Measurements from ENCODE around the gene HSF2. TPM values are rescaled to one million over a fixed set of nuclear protein-coding genes. Genes with fewer than 3 reads are reported as not detected.

HSF2 gene
- total RNA-seq, 1 experiment from 2014 or later, result 10.6 TPM

DNA sequence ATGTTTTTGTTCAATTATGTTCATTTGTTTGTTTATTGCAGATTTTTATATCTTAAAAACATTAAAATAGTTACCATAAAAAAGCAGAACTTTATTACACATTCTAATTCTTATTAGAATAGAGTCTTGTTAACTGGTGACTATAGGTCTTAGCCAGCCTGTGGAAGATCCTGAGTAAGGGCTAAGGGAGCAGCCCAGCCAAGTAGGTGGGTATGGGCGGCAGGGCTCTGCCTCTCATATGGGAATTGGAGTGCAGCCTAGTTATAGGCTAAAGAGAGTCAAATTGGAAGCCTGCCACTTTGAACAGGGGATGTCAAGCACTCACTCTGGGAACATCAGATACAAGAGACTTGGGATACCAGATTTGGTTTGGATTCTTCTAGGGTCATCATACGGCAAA, 10.5 kb upstream of the HSF2 start (continued):
- TF ChIP-seq, protein P1, sequence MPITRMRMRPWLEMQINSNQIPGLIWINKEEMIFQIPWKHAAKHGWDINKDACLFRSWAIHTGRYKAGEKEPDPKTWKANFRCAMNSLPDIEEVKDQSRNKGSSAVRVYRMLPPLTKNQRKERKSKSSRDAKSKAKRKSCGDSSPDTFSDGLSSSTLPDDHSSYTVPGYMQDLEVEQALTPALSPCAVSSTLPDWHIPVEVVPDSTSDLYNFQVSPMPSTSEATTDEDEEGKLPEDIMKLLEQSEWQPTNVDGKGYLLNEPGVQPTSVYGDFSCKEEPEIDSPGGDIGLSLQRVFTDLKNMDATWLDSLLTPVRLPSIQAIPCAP (CRISPR knock-in tag; IDR thresholded peaks at IDR 0.05), result no peak
- TF ChIP-seq ZNF263 (CRISPR knock-in tag; IDR thresholded peaks at IDR 0.05; ENCODE audit: low read depth) (no peak), KAT7 (CRISPR knock-in tag; IDR thresholded peaks at IDR 0.05; ENCODE audit: borderline replicate concordance) (no peak)
- TF ChIP-seq, protein P2, sequence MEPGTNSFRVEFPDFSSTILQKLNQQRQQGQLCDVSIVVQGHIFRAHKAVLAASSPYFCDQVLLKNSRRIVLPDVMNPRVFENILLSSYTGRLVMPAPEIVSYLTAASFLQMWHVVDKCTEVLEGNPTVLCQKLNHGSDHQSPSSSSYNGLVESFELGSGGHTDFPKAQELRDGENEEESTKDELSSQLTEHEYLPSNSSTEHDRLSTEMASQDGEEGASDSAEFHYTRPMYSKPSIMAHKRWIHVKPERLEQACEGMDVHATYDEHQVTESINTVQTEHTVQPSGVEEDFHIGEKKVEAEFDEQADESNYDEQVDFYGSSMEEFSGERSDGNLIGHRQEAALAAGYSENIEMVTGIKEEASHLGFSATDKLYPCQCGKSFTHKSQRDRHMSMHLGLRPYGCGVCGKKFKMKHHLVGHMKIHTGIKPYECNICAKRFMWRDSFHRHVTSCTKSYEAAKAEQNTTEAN (CRISPR knock-in tag; IDR thresholded peaks at IDR 0.05), result no peak
- TF ChIP-seq, protein P3, sequence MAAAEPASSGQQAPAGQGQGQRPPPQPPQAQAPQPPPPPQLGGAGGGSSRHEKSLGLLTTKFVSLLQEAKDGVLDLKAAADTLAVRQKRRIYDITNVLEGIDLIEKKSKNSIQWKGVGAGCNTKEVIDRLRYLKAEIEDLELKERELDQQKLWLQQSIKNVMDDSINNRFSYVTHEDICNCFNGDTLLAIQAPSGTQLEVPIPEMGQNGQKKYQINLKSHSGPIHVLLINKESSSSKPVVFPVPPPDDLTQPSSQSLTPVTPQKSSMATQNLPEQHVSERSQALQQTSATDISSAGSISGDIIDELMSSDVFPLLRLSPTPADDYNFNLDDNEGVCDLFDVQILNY (CRISPR knock-in tag; IDR thresholded peaks at IDR 0.05), result no peak

DNA sequence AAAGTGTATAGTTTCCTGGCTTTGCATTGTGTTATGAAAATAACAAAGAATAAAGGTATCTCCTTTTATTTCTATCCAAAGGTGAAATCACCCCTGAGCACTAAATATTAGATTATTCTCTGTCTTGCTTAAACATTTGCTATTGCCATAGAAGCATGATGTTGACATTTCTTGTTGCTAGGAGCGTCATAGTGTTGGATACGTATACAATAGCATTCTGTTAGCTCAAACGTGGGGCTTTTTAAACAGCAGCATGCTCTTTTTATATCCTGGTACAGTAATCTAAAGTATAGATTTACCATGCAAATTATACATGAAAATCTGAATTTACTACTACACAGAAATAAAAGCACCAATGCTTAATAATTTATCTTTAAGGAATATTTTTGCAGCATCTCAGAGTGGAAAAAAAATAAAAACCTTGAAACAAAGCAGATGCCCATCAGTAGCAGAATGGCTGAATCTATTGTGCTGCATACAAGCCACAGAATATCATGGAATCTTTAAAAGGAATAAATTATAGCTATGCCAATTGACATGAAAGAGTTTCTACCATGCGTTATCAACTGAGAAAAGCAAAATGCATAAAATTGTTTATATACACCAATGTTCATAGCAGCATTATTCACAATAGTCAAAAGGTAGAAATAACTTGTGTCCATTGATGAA, 9.6 kb upstream of the HSF2 start:
- H3K27ac Mint-ChIP-seq, result no peak overlapping the region
- H3K4me1 Mint-ChIP-seq, result no peaks in the 10 kb centered on the region
- POLR2A ChIA-PET, result interaction anchor here (0.7 kb wide), 1 partner anchor 29 kb away, joined by 4 read pairs; no protein-coding TSS in a partner anchor
- H3K27me3 Mint-ChIP-seq (ENCODE audit: low read depth), result peaks cover 93% of the 10 kb centered on the region
- no peak overlapping the region for H3K4me3 Mint-ChIP-seq
- DNase-seq (ENCODE audit: low spot score) (no peak), ATAC-seq (no peak)
- H3K36me3 Mint-ChIP-seq, result no peaks in the 10 kb centered on the region
- CTCF ChIA-PET, result no interaction called here
- TF ChIP-seq, protein P4, sequence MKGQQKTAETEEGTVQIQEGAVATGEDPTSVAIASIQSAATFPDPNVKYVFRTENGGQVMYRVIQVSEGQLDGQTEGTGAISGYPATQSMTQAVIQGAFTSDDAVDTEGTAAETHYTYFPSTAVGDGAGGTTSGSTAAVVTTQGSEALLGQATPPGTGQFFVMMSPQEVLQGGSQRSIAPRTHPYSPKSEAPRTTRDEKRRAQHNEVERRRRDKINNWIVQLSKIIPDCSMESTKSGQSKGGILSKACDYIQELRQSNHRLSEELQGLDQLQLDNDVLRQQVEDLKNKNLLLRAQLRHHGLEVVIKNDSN (CRISPR knock-in tag; IDR thresholded peaks at IDR 0.05), result no peak
- TF ChIP-seq FOXJ3 (CRISPR knock-in tag; IDR thresholded peaks at IDR 0.05; ENCODE audit: borderline replicate concordance), result no peak
- TF ChIP-seq, protein P5, sequence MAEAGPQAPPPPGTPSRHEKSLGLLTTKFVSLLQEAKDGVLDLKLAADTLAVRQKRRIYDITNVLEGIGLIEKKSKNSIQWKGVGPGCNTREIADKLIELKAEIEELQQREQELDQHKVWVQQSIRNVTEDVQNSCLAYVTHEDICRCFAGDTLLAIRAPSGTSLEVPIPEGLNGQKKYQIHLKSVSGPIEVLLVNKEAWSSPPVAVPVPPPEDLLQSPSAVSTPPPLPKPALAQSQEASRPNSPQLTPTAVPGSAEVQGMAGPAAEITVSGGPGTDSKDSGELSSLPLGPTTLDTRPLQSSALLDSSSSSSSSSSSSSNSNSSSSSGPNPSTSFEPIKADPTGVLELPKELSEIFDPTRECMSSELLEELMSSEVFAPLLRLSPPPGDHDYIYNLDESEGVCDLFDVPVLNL (CRISPR knock-in tag; IDR thresholded peaks at IDR 0.05; ENCODE audit: borderline replicate concordance, low read depth), result no peak
- no peak for TF ChIP-seq ZNF121 (CRISPR knock-in tag; IDR thresholded peaks at IDR 0.05)
- TF ChIP-seq JAZF1 (CRISPR knock-in tag; IDR thresholded peaks at IDR 0.05), result no peak
- no peaks in the 10 kb centered on the region for H3K9me3 Mint-ChIP-seq

DNA sequence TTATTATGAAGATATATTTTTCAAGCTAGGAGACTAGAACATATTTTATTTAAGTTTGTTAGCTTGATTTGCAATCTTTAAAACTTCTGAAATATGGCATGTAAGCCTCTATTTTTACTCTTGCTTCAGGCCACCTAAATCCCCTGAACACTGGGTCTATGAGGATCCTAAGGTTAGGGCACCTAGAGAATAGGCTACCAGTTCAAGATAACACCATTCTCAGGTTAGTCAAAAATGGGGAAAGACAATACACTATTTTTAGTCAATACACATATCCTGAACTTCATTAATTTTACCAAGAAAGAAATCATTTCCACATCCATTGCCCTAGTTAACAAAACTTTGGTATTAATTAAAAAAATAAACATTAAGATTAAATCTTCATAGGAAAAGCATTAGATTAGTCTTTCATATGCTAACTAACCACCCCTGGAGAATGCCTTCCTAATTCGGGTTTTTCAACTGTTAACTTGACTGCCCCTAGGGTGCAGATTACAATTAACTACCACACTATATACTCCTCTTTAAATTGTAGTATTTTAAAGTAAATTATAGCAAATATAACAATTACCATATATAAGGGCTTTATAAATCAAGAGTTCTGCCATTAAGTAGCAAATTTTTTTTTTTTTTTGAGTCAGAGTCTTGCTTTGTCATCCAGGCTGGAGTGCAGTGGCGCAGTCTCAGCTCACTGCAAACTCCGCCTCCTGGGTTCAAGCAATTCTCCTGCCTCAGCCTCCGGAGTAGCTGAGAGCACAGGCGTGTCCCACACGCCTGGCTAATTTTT, 6.7 kb upstream of the HSF2 start:
- H3K27me3 Mint-ChIP-seq (ENCODE audit: low read depth), result peaks cover 94% of the 10 kb centered on the region
- no peak for DNase-seq (ENCODE audit: low spot score)

More for the DNA sequence above, 6.7 kb upstream of the HSF2 start:
- Mint-ChIP-seq H3K36me3 (no peaks in the 10 kb centered on the region), H3K27ac (no peak overlapping the region), H3K4me3 (no peak overlapping the region), H3K9me3 (no peaks in the 10 kb centered on the region), H3K4me1 (no peaks in the 10 kb centered on the region)
- POLR2A ChIA-PET, result no interaction called here
- TF ChIP-seq, protein P6, sequence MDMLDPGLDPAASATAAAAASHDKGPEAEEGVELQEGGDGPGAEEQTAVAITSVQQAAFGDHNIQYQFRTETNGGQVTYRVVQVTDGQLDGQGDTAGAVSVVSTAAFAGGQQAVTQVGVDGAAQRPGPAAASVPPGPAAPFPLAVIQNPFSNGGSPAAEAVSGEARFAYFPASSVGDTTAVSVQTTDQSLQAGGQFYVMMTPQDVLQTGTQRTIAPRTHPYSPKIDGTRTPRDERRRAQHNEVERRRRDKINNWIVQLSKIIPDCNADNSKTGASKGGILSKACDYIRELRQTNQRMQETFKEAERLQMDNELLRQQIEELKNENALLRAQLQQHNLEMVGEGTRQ (CRISPR knock-in tag; IDR thresholded peaks at IDR 0.05), result no peak
- TF ChIP-seq, protein P7, sequence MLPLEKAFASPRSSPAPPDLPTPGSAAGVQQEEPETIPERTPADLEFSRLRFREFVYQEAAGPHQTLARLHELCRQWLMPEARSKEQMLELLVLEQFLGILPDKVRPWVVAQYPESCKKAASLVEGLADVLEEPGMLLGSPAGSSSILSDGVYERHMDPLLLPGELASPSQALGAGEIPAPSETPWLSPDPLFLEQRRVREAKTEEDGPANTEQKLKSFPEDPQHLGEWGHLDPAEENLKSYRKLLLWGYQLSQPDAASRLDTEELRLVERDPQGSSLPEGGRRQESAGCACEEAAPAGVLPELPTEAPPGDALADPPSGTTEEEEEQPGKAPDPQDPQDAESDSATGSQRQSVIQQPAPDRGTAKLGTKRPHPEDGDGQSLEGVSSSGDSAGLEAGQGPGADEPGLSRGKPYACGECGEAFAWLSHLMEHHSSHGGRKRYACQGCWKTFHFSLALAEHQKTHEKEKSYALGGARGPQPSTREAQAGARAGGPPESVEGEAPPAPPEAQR (CRISPR knock-in tag; IDR thresholded peaks at IDR 0.05), result no peak
- TF ChIP-seq, protein P8, sequence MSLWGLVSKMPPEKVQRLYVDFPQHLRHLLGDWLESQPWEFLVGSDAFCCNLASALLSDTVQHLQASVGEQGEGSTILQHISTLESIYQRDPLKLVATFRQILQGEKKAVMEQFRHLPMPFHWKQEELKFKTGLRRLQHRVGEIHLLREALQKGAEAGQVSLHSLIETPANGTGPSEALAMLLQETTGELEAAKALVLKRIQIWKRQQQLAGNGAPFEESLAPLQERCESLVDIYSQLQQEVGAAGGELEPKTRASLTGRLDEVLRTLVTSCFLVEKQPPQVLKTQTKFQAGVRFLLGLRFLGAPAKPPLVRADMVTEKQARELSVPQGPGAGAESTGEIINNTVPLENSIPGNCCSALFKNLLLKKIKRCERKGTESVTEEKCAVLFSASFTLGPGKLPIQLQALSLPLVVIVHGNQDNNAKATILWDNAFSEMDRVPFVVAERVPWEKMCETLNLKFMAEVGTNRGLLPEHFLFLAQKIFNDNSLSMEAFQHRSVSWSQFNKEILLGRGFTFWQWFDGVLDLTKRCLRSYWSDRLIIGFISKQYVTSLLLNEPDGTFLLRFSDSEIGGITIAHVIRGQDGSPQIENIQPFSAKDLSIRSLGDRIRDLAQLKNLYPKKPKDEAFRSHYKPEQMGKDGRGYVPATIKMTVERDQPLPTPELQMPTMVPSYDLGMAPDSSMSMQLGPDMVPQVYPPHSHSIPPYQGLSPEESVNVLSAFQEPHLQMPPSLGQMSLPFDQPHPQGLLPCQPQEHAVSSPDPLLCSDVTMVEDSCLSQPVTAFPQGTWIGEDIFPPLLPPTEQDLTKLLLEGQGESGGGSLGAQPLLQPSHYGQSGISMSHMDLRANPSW (CRISPR knock-in tag; conservative IDR thresholded peaks at IDR 0.05; ENCODE audit: low read depth), result no peak
- no peak for TF ChIP-seq CREM (CRISPR knock-in tag; IDR thresholded peaks at IDR 0.05)
- TF ChIP-seq, protein P9, sequence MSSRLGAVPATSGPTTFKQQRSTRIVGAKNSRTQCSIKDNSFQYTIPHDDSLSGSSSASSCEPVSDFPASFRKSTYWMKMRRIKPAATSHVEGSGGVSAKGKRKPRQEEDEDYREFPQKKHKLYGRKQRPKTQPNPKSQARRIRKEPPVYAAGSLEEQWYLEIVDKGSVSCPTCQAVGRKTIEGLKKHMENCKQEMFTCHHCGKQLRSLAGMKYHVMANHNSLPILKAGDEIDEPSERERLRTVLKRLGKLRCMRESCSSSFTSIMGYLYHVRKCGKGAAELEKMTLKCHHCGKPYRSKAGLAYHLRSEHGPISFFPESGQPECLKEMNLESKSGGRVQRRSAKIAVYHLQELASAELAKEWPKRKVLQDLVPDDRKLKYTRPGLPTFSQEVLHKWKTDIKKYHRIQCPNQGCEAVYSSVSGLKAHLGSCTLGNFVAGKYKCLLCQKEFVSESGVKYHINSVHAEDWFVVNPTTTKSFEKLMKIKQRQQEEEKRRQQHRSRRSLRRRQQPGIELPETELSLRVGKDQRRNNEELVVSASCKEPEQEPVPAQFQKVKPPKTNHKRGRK (CRISPR knock-in tag; IDR thresholded peaks at IDR 0.05; ENCODE audit: borderline replicate concordance), result no peak
- peak; percentile 84 for ATAC-seq
- CTCF ChIA-PET, result interaction anchor here (0.8 kb wide), 1 partner anchor 11 kb away, joined by 3 read pairs; no protein-coding TSS in a partner anchor
